Left ventricle myocardium inferior (tissue), 1 donor: ENCODE data around the gene HMGCL. TPM values are rescaled to one million over a fixed set of nuclear protein-coding genes. Genes with fewer than 3 reads are reported as not detected.

ENCODE experiments used
- DNase-seq: peaks from one replicate; pipeline ENCODE4 v3.0.0-alpha.2; 2020
- H3K27ac ChIP-seq: fragments of 200-600 bp; replicated peaks from 2 replicates; pipeline ENCODE4 v1.8.0; 2021
- H3K27me3 ChIP-seq: fragments of 200-600 bp; 2 replicates; pipeline ENCODE4 v1.8.0; 2021; ENCODE audit warnings: low read depth
- H3K36me3 ChIP-seq: fragments of 200-600 bp; 2 replicates; pipeline ENCODE4 v1.8.0; 2021
- H3K4me1 ChIP-seq: fragments of 200-600 bp; 2 replicates; pipeline ENCODE4 v1.8.0; 2021
- H3K4me3 ChIP-seq: fragments of 200-600 bp; 2 replicates; pipeline ENCODE4 v1.8.0; 2021; ENCODE audit warnings: mild to moderate bottlenecking, moderate library complexity
- H3K9me3 ChIP-seq: fragments of 200-600 bp; replicated peaks from 2 replicates; pipeline ENCODE4 v1.8.0; 2021
- CTCF ChIP-seq: fragments of 200-600 bp; IDR thresholded peaks from 2 replicates; pipeline ENCODE4 v1.8.0; 2021; ENCODE audit warnings: antibody characterized with exemption, mild to moderate bottlenecking, borderline replicate concordance
- intact Hi-C: fragments of 100-400 bp; cut with micrococcal nuclease; formaldehyde crosslinking; loops from one replicate; pipeline ENCODE4 v1.11.0; 2022
- total RNA-seq: library from RNA; stranded (reverse); fragmentation: NEBNext Ultra II Directional; extraction: Animal tissue kit (Norgen Biotek cat#: 25700); gene quantifications from one replicate; pipeline ENCODE4 v1.2.1, GENCODE V29; 2021
- donor health status: DM: no; HTN: yes; CAD: no; lungs with severe emphysema.

Gene HMGCL
- total RNA-seq, 1 donor from 2014 or later = 31.9 TPM

- TF ChIP-seq CTCF = no peak
- Histone ChIP-seq H3K27me3 (no peaks in the 10 kb centered on the region), H3K9me3 (no peaks in the 10 kb centered on the region), H3K27ac (no peak overlapping the region), H3K4me1 (peaks cover 41% of the 10 kb centered on the region), H3K4me3 (no peak overlapping the region), H3K36me3 (peaks cover 34% of the 10 kb centered on the region)
- peak; percentile 30 for DNase-seq
- intact Hi-C loops = no loop called here
Observed at GRCh38 chr1:23793018-23793781, 32.0 kb downstream of the HMGCL start.

GRCh38 chr1:23792151-23792945 is 32.9 kb downstream of the HMGCL start:
- no peaks in the 10 kb centered on the region for H3K9me3 ChIP-seq
- DNase-seq = no peak
- TF ChIP-seq CTCF = no peak
- peaks cover 36% of the 10 kb centered on the region for H3K4me1 ChIP-seq
- H3K4me3 ChIP-seq = peak overlapping the region; percentile 88
- intact Hi-C loops = no loop called here
- H3K27ac ChIP-seq = peak overlapping the region; percentile 83
- H3K36me3 ChIP-seq = peaks cover 42% of the 10 kb centered on the region
- H3K27me3 ChIP-seq = no peaks in the 10 kb centered on the region

- peak overlapping the region; percentile 83 for H3K27ac ChIP-seq
- peaks cover 50% of the 10 kb centered on the region for H3K36me3 ChIP-seq
- H3K4me3 ChIP-seq = peak overlapping the region; percentile 88
- intact Hi-C loops = no loop called here
- no peaks in the 10 kb centered on the region for H3K9me3 ChIP-seq
- DNase-seq = peak; percentile 20
- no peaks in the 10 kb centered on the region for H3K27me3 ChIP-seq
- no peak for TF ChIP-seq CTCF
- peaks cover 36% of the 10 kb centered on the region for H3K4me1 ChIP-seq
Observed at GRCh38 chr1:23791516-23792047, 33.6 kb downstream of the HMGCL start.

GRCh38 chr1:23790696-23791515 is 34.3 kb downstream of the HMGCL start, which contains the start of gene LYPLA2:
TSS of gene LYPLA2 (plus strand) at chr1:23791145. CDS start at chr1:23792683, 1,538 bp downstream.
- Histone ChIP-seq H3K27me3 (no peaks in the 10 kb centered on the region), H3K36me3 (peaks cover 55% of the 10 kb centered on the region), H3K27ac (peak within 1 kb of the TSS; percentile 83), H3K4me3 (peak within 1 kb of the TSS; percentile 88), H3K9me3 (no peaks in the 10 kb centered on the region), H3K4me1 (peaks cover 36% of the 10 kb centered on the region)
- no peak for TF ChIP-seq CTCF
- intact Hi-C loops = no loop called here
- peak; percentile 96 for DNase-seq

GRCh38 chr1:23788695-23789094 is 36.5 kb downstream of the HMGCL start:
- no peak for DNase-seq
- H3K4me3 ChIP-seq = no peak overlapping the region
- no peak overlapping the region for H3K27ac ChIP-seq
- H3K27me3 ChIP-seq = no peaks in the 10 kb centered on the region
- intact Hi-C loops = no loop called here
- no peak for TF ChIP-seq CTCF
- H3K4me1 ChIP-seq = peaks cover 35% of the 10 kb centered on the region
- H3K36me3 ChIP-seq = peaks cover 53% of the 10 kb centered on the region
- no peaks in the 10 kb centered on the region for H3K9me3 ChIP-seq
